Neural cell (in vitro differentiated cells): ENCODE data around the gene ANO9.

ENCODE experiments used
- EP300 ChIP-seq: fragments of 450-650 bp; conservative IDR thresholded peaks from 2 replicates; pipeline ENCODE4 v1.6.1; 2014; ENCODE audit warnings: antibody characterized with exemption, mild to moderate bottlenecking, moderate library complexity; ENCODE audit not compliant: poor library complexity, severe bottlenecking
- EZH2 ChIP-seq: fragments of 200-600, 300-800 bp; shearing (Covaris generic), sonication (generic); IDR thresholded peaks from 2 replicates; pipeline ENCODE4 v1.6.1; 2014; ENCODE audit warnings: antibody characterized with exemption, low read length, borderline replicate concordance, mild to moderate bottlenecking; ENCODE audit not compliant: insufficient read depth, poor library complexity, severe bottlenecking
- MXI1 ChIP-seq: fragments of 450-650 bp; conservative IDR thresholded peaks from 2 replicates; pipeline ENCODE4 v1.6.1; 2014; ENCODE audit warnings: antibody characterized with exemption, mild to moderate bottlenecking; ENCODE audit not compliant: poor library complexity, severe bottlenecking
- POLR2AphosphoS5 ChIP-seq: IDR thresholded peaks from 2 replicates; pipeline ENCODE4 v1.6.1; 2012
- RAD21 ChIP-seq: fragments of 450-650 bp; conservative IDR thresholded peaks from 2 replicates; pipeline ENCODE4 v1.6.1; 2014; ENCODE audit warnings: antibody characterized with exemption, mild to moderate bottlenecking, moderate library complexity
- TF ChIP-seq, protein P1 (sequence below): fragments of 450-650 bp; IDR thresholded peaks from 2 replicates; pipeline ENCODE4 v1.5.1; 2014; ENCODE audit warnings: antibody characterized with exemption, mild to moderate bottlenecking, moderate library complexity; ENCODE audit not compliant: poor library complexity, severe bottlenecking
- TF ChIP-seq, protein P2 (sequence below): IDR thresholded peaks from 2 replicates; pipeline ENCODE4 v1.6.1; 2012; ENCODE audit warnings: borderline replicate concordance

DNA sequence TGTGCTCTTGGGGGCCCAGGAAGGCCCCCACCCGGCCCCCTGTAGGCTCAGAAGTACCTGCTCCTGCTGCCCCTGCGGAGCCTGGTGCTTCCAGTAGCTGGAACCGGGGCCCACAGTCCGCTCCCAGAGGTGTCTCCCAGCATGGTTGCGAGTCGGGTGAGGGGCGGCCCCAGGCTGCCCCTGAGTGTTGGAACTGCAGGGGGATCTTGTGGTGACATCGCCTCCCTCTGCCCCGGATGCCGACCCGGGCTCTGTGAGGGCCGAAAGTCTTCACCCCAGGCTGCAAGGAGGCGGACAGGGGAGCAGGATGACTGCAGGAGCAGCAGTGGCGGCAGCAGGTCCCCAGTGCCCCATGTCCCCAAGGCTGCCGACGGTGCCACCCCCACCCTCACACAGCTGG is 57.3 kb downstream of the ANO9 start:
- no peak for TF ChIP-seq POLR2AphosphoS5
- TF ChIP-seq, protein P1, sequence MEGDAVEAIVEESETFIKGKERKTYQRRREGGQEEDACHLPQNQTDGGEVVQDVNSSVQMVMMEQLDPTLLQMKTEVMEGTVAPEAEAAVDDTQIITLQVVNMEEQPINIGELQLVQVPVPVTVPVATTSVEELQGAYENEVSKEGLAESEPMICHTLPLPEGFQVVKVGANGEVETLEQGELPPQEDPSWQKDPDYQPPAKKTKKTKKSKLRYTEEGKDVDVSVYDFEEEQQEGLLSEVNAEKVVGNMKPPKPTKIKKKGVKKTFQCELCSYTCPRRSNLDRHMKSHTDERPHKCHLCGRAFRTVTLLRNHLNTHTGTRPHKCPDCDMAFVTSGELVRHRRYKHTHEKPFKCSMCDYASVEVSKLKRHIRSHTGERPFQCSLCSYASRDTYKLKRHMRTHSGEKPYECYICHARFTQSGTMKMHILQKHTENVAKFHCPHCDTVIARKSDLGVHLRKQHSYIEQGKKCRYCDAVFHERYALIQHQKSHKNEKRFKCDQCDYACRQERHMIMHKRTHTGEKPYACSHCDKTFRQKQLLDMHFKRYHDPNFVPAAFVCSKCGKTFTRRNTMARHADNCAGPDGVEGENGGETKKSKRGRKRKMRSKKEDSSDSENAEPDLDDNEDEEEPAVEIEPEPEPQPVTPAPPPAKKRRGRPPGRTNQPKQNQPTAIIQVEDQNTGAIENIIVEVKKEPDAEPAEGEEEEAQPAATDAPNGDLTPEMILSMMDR = no peak
- TF ChIP-seq, protein P2, sequence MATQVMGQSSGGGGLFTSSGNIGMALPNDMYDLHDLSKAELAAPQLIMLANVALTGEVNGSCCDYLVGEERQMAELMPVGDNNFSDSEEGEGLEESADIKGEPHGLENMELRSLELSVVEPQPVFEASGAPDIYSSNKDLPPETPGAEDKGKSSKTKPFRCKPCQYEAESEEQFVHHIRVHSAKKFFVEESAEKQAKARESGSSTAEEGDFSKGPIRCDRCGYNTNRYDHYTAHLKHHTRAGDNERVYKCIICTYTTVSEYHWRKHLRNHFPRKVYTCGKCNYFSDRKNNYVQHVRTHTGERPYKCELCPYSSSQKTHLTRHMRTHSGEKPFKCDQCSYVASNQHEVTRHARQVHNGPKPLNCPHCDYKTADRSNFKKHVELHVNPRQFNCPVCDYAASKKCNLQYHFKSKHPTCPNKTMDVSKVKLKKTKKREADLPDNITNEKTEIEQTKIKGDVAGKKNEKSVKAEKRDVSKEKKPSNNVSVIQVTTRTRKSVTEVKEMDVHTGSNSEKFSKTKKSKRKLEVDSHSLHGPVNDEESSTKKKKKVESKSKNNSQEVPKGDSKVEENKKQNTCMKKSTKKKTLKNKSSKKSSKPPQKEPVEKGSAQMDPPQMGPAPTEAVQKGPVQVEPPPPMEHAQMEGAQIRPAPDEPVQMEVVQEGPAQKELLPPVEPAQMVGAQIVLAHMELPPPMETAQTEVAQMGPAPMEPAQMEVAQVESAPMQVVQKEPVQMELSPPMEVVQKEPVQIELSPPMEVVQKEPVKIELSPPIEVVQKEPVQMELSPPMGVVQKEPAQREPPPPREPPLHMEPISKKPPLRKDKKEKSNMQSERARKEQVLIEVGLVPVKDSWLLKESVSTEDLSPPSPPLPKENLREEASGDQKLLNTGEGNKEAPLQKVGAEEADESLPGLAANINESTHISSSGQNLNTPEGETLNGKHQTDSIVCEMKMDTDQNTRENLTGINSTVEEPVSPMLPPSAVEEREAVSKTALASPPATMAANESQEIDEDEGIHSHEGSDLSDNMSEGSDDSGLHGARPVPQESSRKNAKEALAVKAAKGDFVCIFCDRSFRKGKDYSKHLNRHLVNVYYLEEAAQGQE = no peak
- TF ChIP-seq EP300 = no peak
- no peak for TF ChIP-seq EZH2
- no peak for TF ChIP-seq RAD21
- TF ChIP-seq MXI1 = no peak
